HEK293 (cell line): ENCODE measurements around the gene SLC25A13.

Source experiments
- CTCF ChIA-PET: fragments of 350-600 bp; formaldehyde crosslinking; extraction: SDS; loops from one replicate; lab custom pipeline; 2021; ENCODE audit warnings: antibody characterized with exemption; lab: Yijun Ruan, JAX
- POLR2A ChIA-PET: fragments of 300-600 bp; formaldehyde crosslinking; extraction: SDS; loops from one replicate; lab custom pipeline; 2020; ENCODE audit warnings: antibody characterized with exemption, inconsistent platforms; lab: Yijun Ruan, JAX
- H3K27ac ChIP-seq: fragments of 200-500 bp; sonication (Bioruptor generic); 2 replicates; pipeline ENCODE4 v1.5.1; 2014; ENCODE audit warnings: low read depth, low read length, control low read depth, inconsistent platforms; ENCODE audit errors: extremely low read depth
- H3K36me3 ChIP-seq, 2 experiments: fragments of 200-500 bp in 1 of 2; sonication (Bioruptor generic) in 1 of 2; 1 replicate in 1 of 2; 2 replicates in 1 of 2; pipeline ENCODE4 v1.5.1; 2014 to 2017; ENCODE audit warnings: inconsistent platforms in 2 of 2, low read length in 2 of 2; ENCODE audit not compliant: control insufficient read depth in 2 of 2, insufficient read depth in 1 of 2
- H3K4me1 ChIP-seq: fragments of 200-500 bp; sonication (Bioruptor generic); 2 replicates; pipeline ENCODE4 v1.5.1; 2014; ENCODE audit warnings: mild to moderate bottlenecking, low read length, inconsistent platforms; ENCODE audit not compliant: control insufficient read depth, insufficient read depth
- H3K4me3 ChIP-seq: 2 replicates; pipeline ENCODE4 v1.5.1; 2011; ENCODE audit warnings: low read depth, mild to moderate bottlenecking, control low read depth, low read length, moderate library complexity
- H3K9me3 ChIP-seq: fragments of 200-500 bp; sonication (Bioruptor generic); 2 replicates; pipeline ENCODE4 v1.5.1; 2014; ENCODE audit warnings: low read depth, low read length, inconsistent platforms; ENCODE audit not compliant: control insufficient read depth, insufficient read depth
- ATF2 ChIP-seq: fragments of 450-650 bp; formaldehyde crosslinking; IDR thresholded peaks from 2 replicates; pipeline ENCODE4 v1.5.1; 2016; ENCODE audit warnings: missing biosample characterization, missing genetic modification characterization, low read depth
- BCL11A ChIP-seq: fragments of 450-650 bp; formaldehyde crosslinking; IDR thresholded peaks from 2 replicates; pipeline ENCODE4 v1.5.1; 2016; ENCODE audit warnings: low read depth, missing biosample characterization, missing genetic modification characterization
- KLF10 ChIP-seq: fragments of 450-650 bp; IDR thresholded peaks from 2 replicates; pipeline ENCODE4 v1.5.1; 2018; ENCODE audit warnings: missing biosample characterization, mild to moderate bottlenecking, missing genetic modification characterization
- REST ChIP-seq: fragments of 450-650 bp; formaldehyde crosslinking; IDR thresholded peaks from 2 replicates; pipeline ENCODE4 v1.5.1; 2016; ENCODE audit warnings: missing biosample characterization, missing genetic modification characterization
- SCRT2 ChIP-seq: fragments of 450-650 bp; formaldehyde crosslinking; IDR thresholded peaks from 2 replicates; pipeline ENCODE4 v1.5.1; 2016; ENCODE audit warnings: missing biosample characterization, missing genetic modification characterization
- TSHZ1 ChIP-seq: fragments of 450-650 bp; formaldehyde crosslinking; IDR thresholded peaks from 2 replicates; pipeline ENCODE4 v1.5.1; 2016; ENCODE audit warnings: missing biosample characterization, missing genetic modification characterization, borderline replicate concordance
- WT1 ChIP-seq: fragments of 450-650 bp; formaldehyde crosslinking; IDR thresholded peaks from 2 replicates; pipeline ENCODE4 v1.5.1; 2016; ENCODE audit warnings: missing biosample characterization, missing genetic modification characterization
- ZBTB21 ChIP-seq: fragments of 450-650 bp; formaldehyde crosslinking; IDR thresholded peaks from 2 replicates; pipeline ENCODE4 v1.5.1; 2017; ENCODE audit warnings: missing biosample characterization, missing genetic modification characterization
- ZBTB26 ChIP-seq: fragments of 450-650 bp; formaldehyde crosslinking; optimal IDR thresholded peaks from 2 replicates; pipeline ENCODE3; 2016; ENCODE audit warnings: missing biosample characterization, mild to moderate bottlenecking, missing genetic modification characterization
- ZNF10 ChIP-seq: fragments of 450-650 bp; formaldehyde crosslinking; IDR thresholded peaks from 2 replicates; pipeline ENCODE4 v1.5.1; 2017; ENCODE audit warnings: missing biosample characterization, missing genetic modification characterization
- ZNF214 ChIP-seq: fragments of 450-650 bp; formaldehyde crosslinking; IDR thresholded peaks from 2 replicates; pipeline ENCODE4 v1.5.1; 2017; ENCODE audit warnings: missing biosample characterization, mild to moderate bottlenecking, missing genetic modification characterization, borderline replicate concordance
- ZNF548 ChIP-seq: fragments of 450-650 bp; formaldehyde crosslinking; IDR thresholded peaks from 2 replicates; pipeline ENCODE4 v1.5.1; 2016; ENCODE audit warnings: missing biosample characterization, missing genetic modification characterization
- ZNF664 ChIP-seq: fragments of 450-650 bp; formaldehyde crosslinking; IDR thresholded peaks from 2 replicates; pipeline ENCODE4 v1.5.1; 2016; ENCODE audit warnings: missing biosample characterization, missing genetic modification characterization
- ZNF704 ChIP-seq: fragments of 450-650 bp; formaldehyde crosslinking; IDR thresholded peaks from 2 replicates; pipeline ENCODE4 v1.5.1; 2016; ENCODE audit warnings: missing biosample characterization, missing genetic modification characterization
- ZNF747 ChIP-seq: fragments of 450-650 bp; formaldehyde crosslinking; IDR thresholded peaks from 2 replicates; pipeline ENCODE4 v1.5.1; 2016; ENCODE audit warnings: missing biosample characterization, missing genetic modification characterization
- ZNF792 ChIP-seq: fragments of 450-650 bp; formaldehyde crosslinking; IDR thresholded peaks from 2 replicates; pipeline ENCODE4 v1.5.1; 2016; ENCODE audit warnings: missing biosample characterization, missing genetic modification characterization
- ZNF837 ChIP-seq: fragments of 450-650 bp; formaldehyde crosslinking; IDR thresholded peaks from 2 replicates; pipeline ENCODE4 v1.5.1; 2016; ENCODE audit warnings: missing biosample characterization, missing genetic modification characterization
- ZSCAN30 ChIP-seq: fragments of 450-650 bp; IDR thresholded peaks from 2 replicates; pipeline ENCODE4 v1.5.1; 2018; ENCODE audit warnings: missing biosample characterization, mild to moderate bottlenecking, missing genetic modification characterization, moderate library complexity

Gene SLC25A13

GRCh38 chr7:96135241-96135640 is 186.7 kb downstream of the SLC25A13 start:
- TF ChIP-seq SCRT2 (peak; percentile 66), BCL11A (tag by site-specific recombination) (no peak), ZNF214 (tag by site-specific recombination) (no peak)
- peaks cover 0 to 5% of the 10 kb centered on the region in 2 experiments; a peak in 1 of 3 replicates for H3K36me3 ChIP-seq
- ChIA-PET CTCF (no interaction called here), POLR2A (no interaction called here)
- no peaks in the 10 kb centered on the region for H3K4me1 ChIP-seq
- no peak overlapping the region for H3K4me3 ChIP-seq
- H3K9me3 ChIP-seq, result no peaks in the 10 kb centered on the region
- H3K27ac ChIP-seq, result no peak overlapping the region

GRCh38 chr7:96131525-96131924 is 190.4 kb downstream of the SLC25A13 start:
- H3K4me1 ChIP-seq, result no peaks in the 10 kb centered on the region
- no peaks in the 10 kb centered on the region for H3K9me3 ChIP-seq
- no peak overlapping the region for H3K4me3 ChIP-seq
- TF ChIP-seq REST (tag by site-specific recombination), result no peak
- no peak for TF ChIP-seq ZNF747 (tag by site-specific recombination)
- TF ChIP-seq KLF10 (tag by site-specific recombination), result no peak
- TF ChIP-seq ZNF10 (tag by site-specific recombination), result no peak
- TF ChIP-seq, all 188 proteins: peak for 0
- H3K27ac ChIP-seq, result no peak overlapping the region
- POLR2A ChIA-PET, result no interaction called here
- CTCF ChIA-PET, result interaction anchor here (0.6 to 0.9 kb wide), 4 partner anchors 57 to 607 kb away, joined by 3 read pairs; no protein-coding TSS in a partner anchor
- H3K36me3 ChIP-seq, result peaks cover 0 to 7% of the 10 kb centered on the region in 2 experiments; a peak in 1 of 3 replicates

GRCh38 chr7:96127746-96128145 is 194.2 kb downstream of the SLC25A13 start:
- POLR2A ChIA-PET, result no interaction called here
- CTCF ChIA-PET, result no interaction called here
- no peak for TF ChIP-seq ZNF837
- TF ChIP-seq ATF2, result 0 out of 2 replicates have a peak, but pooled peaks have one; percentile 5
- Histone ChIP-seq H3K9me3 (no peaks in the 10 kb centered on the region), H3K4me1 (no peaks in the 10 kb centered on the region), H3K4me3 (no peak overlapping the region), H3K36me3 (peaks cover 0 to 7% of the 10 kb centered on the region in 2 experiments; a peak in 1 of 3 replicates), H3K27ac (no peak overlapping the region)

GRCh38 chr7:96126382-96126781 is 195.5 kb downstream of the SLC25A13 start:
- Histone ChIP-seq H3K27ac (no peak overlapping the region), H3K4me3 (no peak overlapping the region), H3K9me3 (no peaks in the 10 kb centered on the region), H3K36me3 (peaks cover 0 to 8% of the 10 kb centered on the region in 2 experiments; a peak in 1 of 3 replicates), H3K4me1 (no peaks in the 10 kb centered on the region)
- ChIA-PET POLR2A (no interaction called here), CTCF (no interaction called here)
- no peak for TF ChIP-seq ZNF664 (tag by site-specific recombination)
- no peak for TF ChIP-seq TSHZ1 (tag by site-specific recombination)
- TF ChIP-seq ZNF548 (tag by site-specific recombination), result no peak
- no peak for TF ChIP-seq ZNF704 (tag by site-specific recombination)
- TF ChIP-seq WT1 (tag by site-specific recombination), result no peak
- TF ChIP-seq ZBTB26 (tag by site-specific recombination), result no peak
- no peak for TF ChIP-seq ZBTB21 (tag by site-specific recombination)
- TF ChIP-seq ZNF792, result no peak
- TF ChIP-seq ZSCAN30 (tag by site-specific recombination), result no peak
